Heart left ventricle (tissue), 13 donors: ENCODE data around the gene UGCG.

Experiments used
- POLR2A ChIP-seq, 2 donors: fragments of 450-650 bp; IDR thresholded peaks; one replicate each; pipeline ENCODE4 v1.6.1; 2017; ENCODE audit warnings: antibody characterized with exemption in 2 of 2, mild to moderate bottlenecking in 2 of 2, moderate library complexity in 2 of 2
- TF ChIP-seq, protein P1 (sequence below), 12 donors: fragments of 200-600 bp; sonication (generic) in 4 of 12; IDR thresholded peaks; one replicate each; pipeline versions ENCODE4 v1.5.0 to v1.8.0; 2018 to 2022; ENCODE audit warnings: antibody characterized with exemption in 12 of 12, mild to moderate bottlenecking in 5 of 12
- donor health status: ischemic (EF 13 %, LVEDD 7.1; RV severe dilation, severe dysfunction).
- donor health status: DM: no; HTN: yes; CAD: no.
- donor health status: DM: no; HTN: no; CAD: no.
- donor health status: ischemic (EF 25% LVEDD 6.9; RV normal size, moderate dysfunction).
- donor health status: ischemic (EF 25% LVEDD 5.7; RV mildly dilated, moderate dysfunction).
- donor health status: ischemic (EF 35%, LVEDD 5.7; RV mildly dilated, moderate dysfunction).
- donor health status: nonischemic (EF 11% LVEDD 7.7; RV severe dilation, severe dysfunction).
- donor health status: DM: yes; HTN: yes; CAD: no.
- donor health status: PGD.
- donor health status: ischemic (EF 29% LVEDD 5.4; RV normal size, mild dysfunction).
- donor health status: nonischemic (EF 23%, LVEDD 6.1; RV moderate dilation, normal function).

DNA sequence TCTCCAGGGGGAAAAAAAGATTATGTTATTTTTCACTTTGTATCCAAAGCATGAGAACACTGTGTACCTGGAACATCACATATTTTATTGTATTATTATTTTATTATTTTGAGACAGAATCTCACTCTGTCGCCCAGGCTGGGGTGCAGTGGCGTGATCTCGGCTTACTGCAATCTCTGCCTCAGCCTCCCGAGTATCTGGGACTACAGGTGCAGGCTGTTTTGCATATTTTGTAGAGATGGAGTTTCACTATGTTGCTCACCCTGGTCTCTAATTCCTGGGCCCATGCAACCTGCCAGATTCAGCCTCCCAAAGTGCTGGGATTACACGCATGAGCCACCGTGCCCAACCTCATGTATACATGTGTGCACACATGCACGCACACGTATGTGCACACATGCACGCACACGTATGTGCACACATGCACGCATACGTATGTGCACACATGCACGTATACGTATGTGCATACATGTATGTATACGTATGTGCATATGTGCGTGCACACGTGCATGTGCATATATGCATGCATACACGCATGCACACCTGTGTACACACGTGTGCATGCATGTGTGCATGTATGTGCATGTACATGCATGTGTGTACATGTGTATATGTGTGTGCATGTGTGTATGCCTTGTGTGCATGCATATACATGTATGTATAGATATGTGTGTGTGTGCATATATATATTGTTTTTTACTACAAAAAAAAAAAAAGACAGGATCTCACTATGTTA lies 9.5 kb upstream of the UGCG start:
- TF ChIP-seq, protein P1, sequence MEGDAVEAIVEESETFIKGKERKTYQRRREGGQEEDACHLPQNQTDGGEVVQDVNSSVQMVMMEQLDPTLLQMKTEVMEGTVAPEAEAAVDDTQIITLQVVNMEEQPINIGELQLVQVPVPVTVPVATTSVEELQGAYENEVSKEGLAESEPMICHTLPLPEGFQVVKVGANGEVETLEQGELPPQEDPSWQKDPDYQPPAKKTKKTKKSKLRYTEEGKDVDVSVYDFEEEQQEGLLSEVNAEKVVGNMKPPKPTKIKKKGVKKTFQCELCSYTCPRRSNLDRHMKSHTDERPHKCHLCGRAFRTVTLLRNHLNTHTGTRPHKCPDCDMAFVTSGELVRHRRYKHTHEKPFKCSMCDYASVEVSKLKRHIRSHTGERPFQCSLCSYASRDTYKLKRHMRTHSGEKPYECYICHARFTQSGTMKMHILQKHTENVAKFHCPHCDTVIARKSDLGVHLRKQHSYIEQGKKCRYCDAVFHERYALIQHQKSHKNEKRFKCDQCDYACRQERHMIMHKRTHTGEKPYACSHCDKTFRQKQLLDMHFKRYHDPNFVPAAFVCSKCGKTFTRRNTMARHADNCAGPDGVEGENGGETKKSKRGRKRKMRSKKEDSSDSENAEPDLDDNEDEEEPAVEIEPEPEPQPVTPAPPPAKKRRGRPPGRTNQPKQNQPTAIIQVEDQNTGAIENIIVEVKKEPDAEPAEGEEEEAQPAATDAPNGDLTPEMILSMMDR (IDR thresholded peaks at IDR 0.05), result no peak
- TF ChIP-seq POLR2A (IDR thresholded peaks at IDR 0.05), result no peak
